Fibroblast of the aortic adventitia (primary cell): ENCODE measurements around the gene U2AF1L4. TPM values are rescaled to one million over a fixed set of nuclear protein-coding genes. Genes with fewer than 3 reads are reported as not detected.

Experiments
- DNase-seq: peaks from one replicate; pipeline ENCODE4 v3.0.0-alpha.2; 2010; ENCODE audit warnings: low read depth
- H3K4me3 ChIP-seq: 2 replicates; pipeline ENCODE4 v1.5.1; 2011; ENCODE audit warnings: low read depth, mild to moderate bottlenecking, control low read depth, low read length, moderate library complexity
- total RNA-seq: library from RNA; depleted of rRNA; stranded (reverse); fragments of >200 nt; gene quantifications from 2 replicates; pipeline ENCODE4 v1.2.3, GENCODE V29; 2012; ENCODE audit warnings: low replicate concordance
- TF ChIP-seq, protein P1 (sequence below): IDR thresholded peaks from 2 replicates; pipeline ENCODE4 v1.5.1; 2011; ENCODE audit warnings: mild to moderate bottlenecking, low read length, control low read depth, inconsistent platforms; ENCODE audit not compliant: insufficient read depth

U2AF1L4 gene
- total RNA-seq, 1 donor, result 5.8 TPM

DNA sequence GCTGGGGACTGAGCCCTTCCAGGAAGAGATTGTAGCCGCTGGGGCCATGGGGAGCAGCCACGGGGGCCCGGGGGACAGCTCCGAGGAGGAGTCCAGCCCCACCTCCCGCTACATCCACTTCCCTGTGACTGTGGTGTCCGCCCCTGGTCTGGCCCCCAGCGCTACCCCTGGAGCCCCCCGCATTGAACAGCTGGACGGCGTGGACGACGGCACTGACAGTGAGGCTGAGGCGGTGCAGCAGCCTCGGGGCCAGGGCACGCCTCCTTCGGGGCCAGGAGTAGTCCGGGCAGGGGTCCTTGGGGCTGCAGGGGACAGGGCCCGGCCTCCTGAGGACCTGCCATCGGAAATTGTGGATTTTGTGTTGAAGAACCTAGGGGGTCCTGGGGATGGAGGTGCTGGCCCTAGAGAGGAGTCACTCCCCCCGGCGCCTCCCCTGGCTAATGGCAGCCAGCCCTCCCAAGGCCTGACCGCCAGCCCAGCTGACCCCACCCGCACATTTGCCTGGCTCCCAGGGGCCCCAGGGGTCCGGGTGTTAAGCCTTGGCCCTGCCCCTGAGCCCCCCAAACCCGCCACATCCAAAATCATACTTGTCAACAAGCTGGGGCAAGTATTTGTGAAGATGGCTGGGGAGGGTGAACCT lies 12.6 kb downstream of the U2AF1L4 start:
- TF ChIP-seq, protein P1, sequence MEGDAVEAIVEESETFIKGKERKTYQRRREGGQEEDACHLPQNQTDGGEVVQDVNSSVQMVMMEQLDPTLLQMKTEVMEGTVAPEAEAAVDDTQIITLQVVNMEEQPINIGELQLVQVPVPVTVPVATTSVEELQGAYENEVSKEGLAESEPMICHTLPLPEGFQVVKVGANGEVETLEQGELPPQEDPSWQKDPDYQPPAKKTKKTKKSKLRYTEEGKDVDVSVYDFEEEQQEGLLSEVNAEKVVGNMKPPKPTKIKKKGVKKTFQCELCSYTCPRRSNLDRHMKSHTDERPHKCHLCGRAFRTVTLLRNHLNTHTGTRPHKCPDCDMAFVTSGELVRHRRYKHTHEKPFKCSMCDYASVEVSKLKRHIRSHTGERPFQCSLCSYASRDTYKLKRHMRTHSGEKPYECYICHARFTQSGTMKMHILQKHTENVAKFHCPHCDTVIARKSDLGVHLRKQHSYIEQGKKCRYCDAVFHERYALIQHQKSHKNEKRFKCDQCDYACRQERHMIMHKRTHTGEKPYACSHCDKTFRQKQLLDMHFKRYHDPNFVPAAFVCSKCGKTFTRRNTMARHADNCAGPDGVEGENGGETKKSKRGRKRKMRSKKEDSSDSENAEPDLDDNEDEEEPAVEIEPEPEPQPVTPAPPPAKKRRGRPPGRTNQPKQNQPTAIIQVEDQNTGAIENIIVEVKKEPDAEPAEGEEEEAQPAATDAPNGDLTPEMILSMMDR, result no peak
- DNase-seq, result no peak
- H3K4me3 ChIP-seq, result no peak overlapping the region

DNA sequence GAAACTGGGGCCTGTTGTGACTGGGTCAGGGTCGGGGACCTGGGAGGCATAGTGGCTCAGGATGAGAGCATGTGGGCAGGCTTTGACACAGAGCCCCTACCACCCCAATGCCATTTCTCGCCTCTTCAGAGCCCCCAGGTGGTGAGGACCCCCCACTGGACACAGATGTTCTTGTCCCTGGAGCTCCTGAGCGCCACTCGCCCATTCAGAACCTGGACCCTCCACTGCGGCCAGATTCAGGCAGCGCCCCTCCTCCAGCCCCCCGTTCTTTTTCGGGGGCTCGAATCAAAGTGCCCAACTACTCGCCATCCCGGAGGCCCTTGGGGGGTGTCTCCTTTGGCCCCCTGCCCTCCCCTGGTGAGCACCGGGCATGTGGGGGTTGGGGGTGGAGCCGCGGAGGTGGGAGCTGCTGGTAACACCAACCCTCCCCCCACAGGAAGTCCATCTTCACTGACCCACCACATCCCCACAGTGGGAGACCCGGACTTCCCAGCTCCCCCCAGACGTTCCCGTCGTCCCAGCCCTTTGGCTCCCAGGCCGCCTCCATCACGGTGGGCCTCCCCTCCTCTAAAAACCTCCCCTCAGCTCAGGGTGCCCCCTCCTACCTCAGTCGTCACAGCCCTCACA lies 13.3 kb downstream of the U2AF1L4 start:
- TF ChIP-seq, protein P1, result no peak
- no peak overlapping the region for H3K4me3 ChIP-seq
- no peak for DNase-seq

DNA sequence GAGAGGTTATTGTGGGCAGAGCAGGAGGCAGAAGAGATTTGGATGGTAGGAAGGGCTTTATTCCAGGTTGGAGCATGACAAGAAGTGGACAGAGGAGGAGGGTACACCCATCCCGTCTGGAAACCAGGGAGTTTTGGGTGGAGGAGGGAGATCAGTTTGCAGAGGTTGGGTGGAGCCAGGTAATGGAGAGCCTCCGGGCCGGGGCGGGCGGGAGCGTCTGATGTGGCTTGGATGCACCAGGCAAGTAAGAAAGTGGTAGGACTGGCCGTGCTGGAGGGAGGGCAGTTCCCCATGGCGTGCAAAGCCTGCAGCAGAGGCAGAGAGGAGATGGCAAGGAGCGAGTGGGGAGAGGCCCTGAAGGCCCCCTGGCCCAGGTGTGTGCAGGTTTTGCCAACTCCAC lies 13.9 kb downstream of the U2AF1L4 start:
- DNase-seq, result no peak
- no peak overlapping the region for H3K4me3 ChIP-seq
- TF ChIP-seq, protein P1, result no peak

DNA sequence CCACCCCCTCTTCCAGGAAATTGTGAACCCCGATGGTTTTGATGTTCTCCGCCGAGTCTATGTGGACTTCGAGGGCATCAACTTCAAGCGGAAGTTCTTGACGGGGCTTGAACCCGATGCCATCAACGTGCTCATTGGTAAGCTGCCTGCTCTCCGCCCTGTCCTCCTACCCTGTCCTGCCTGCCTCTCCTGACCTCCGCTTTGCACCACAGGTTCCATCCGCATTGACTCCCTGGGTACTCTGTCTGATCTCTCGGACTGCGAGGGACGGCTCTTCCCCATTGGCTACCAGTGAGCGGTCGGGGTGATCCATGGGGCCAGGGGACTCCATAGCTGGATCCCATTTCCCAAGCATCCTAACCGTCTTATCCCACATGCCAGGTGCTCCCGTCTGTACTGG lies 14.9 kb downstream of the U2AF1L4 start:
- H3K4me3 ChIP-seq, result no peak overlapping the region
- DNase-seq, result no peak
- TF ChIP-seq, protein P1, result no peak

DNA sequence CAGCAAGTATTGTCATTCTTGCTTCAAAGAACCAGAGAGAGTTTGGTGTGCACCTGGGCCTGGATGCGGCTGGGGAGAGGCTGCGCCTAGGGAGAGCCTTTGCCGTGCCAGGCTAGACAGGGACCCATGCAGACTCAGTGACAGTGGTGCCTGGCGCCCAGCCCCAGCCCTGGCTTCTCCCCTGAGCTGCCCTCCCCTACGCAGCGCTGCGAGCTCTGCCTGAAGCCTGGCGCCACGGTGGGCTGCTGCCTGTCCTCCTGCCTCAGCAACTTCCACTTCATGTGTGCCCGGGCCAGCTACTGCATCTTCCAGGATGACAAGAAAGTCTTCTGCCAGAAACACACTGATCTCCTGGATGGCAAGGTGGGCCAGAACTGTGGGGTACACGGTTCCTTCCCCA lies 15.5 kb downstream of the U2AF1L4 start:
- TF ChIP-seq, protein P1, result no peak
- no peak for DNase-seq
- no peak overlapping the region for H3K4me3 ChIP-seq

DNA sequence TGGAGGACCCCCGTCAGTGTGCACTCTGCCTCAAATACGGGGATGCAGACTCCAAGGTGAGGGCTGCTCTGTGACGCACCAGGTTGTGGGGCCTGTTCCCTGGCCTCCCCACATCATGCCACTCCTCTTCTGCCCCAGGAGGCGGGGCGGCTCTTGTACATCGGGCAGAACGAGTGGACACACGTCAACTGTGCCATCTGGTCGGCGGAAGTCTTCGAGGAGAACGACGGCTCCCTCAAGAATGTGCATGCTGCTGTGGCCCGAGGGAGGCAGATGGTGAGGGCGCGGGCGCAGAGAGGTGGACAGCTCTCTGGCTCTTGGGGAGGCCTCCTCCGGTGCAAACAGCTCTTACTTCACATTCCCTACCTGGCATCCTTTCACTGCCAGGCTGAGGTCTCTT lies 16.2 kb downstream of the U2AF1L4 start:
- TF ChIP-seq, protein P1, result no peak

More for the DNA sequence above, 16.2 kb downstream of the U2AF1L4 start:
- no peak for DNase-seq
- no peak overlapping the region for H3K4me3 ChIP-seq
